GM21360 (cell line): Measurements from ENCODE around the gene CXCL12.

Experiments
- ATAC-seq: cut with Tn5 transposase; IDR thresholded peaks from one replicate; pipeline ENCODE4 v1.9.1; 2021; ENCODE audit warnings: mild to moderate bottlenecking, moderate library complexity; ENCODE audit not compliant: unreplicated experiment

The CXCL12 gene

DNA sequence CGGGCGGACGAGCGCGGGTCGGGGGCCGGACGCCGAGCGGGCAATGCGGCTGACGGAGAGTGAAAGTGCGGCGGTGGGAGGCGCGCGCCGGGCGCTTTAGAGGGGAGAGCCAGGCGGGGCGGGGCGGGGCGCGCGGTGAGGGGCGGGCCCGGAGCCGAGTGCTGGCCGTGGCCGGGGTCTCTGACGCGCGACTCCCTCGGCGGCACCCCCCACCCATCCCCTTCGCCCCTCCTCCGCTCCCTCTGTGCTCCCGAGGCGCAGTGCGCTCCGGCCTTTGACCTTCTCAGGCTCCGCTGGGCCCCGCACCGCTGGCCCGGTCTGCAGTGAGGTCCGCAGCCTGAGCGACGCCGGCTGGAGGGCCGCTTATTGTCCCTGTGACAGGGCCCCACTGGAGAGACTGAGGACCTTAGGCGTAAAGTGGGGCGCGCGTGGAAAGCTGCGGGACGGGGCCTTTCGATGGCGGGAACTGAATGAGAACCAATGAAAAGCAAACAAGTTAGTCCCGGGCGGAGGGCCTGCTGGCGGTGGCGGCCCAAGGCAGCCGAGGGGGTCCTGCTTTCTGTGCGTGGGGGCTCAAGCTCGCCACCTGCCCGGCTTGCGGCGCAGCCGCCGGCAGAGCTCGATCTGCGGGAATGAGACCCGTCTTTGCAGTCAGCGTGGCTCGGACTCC, at the start of gene CXCL12:
Gene CXCL12, minus strand, starts transcription at position 72 of the 670 bp plus-strand sequence. CDS start 92 bp downstream, outside the sequence.
- no peak for ATAC-seq

DNA sequence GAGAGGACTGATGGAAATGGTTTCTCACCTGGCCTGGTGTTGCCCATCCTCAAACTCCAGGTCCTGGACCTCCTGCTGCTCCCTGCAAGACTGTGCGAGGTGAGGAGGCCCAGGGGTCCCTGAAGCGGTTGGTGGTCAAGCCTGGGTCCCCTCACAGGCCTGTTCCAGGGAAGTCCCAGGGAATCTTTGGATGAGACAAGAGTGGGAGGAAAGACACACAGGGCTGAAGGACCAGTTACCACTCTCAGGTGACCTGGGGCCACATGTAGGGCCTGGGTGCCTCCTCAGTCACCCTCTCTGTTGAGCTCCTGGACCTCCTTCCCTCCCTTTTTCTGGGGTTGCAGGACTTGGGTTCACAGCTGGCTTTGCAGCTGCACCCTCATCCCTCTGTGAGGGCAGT, 42.6 kb upstream of the CXCL12 start:
- ATAC-seq = no peak

DNA sequence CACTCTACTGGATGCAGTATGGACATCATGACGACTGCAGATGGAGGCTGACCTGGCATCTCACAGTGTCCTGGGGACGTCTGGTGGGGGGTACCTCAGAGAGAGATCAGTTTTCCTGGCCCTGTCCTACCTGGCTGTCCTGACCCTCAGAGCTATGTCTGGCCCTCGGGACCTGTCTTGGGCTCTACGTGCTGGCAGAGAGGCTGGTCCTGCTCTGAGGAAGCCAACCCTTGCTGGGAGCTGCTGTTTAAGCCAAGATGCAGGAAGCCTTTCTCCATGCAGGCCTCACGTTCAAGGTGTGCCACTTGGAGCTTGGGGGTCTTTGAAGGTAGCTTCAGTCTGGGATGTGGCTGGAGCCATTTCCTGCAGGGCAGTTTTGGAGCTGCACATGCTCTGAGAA, 42.1 kb upstream of the CXCL12 start:
- ATAC-seq = no peak

DNA sequence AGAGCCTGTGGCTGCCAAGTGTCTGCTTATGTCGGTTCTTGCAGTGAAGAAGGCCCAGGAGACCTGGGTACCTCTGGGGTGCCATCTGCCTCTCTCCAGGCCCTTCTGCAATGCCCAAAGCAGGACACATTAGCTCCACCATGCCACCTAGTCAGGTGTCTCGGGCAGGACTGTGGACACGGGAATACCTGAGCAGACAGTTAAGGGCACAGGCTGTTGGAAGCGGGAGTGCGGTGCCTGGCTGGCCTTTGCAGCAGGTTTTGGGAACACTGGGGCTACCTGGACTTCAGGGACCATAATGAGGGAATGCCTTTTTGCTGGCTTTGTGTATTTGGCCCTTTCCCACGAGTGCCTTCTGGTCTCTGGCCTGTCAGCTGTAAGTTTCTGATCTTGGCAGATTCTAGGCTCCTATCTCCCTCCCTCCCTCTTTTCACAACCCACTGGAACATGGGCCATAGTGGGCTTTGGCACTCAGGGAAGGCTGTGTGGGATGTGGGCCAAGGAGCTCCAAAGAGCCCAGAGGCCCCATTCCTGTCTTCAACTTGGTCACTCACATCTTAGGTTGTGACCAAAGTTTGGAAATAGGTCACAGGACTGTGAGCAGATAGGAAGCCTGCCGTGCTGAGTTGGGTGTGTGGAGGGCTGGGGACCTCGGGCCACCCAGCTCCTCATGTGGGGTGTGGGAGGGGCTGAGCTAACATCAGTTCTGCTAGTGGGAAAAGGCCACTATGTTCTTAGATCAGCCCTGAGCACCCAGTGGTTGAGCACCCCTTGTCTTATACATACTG, 41.5 kb upstream of the CXCL12 start:
- ATAC-seq = no peak

DNA sequence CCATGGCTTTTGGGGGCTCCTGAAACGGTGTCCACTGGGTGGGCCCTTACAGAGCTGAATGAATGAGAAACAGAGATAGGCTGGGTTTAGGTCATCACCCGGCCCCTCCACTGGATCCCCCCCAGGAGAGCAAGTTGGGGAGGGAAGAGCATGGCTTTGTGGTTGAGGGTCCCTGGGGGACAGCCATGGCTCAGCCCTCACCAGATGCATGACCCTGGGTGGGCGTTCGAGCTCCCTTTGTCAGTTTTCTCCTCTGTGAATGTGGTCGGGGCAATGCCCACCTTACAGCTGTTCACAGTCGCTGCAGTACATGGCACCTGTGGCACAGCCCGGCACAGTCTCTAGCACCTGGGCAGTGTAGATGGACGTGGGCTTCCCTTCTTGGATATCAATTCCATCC, 40.6 kb upstream of the CXCL12 start:
- no peak for ATAC-seq

DNA sequence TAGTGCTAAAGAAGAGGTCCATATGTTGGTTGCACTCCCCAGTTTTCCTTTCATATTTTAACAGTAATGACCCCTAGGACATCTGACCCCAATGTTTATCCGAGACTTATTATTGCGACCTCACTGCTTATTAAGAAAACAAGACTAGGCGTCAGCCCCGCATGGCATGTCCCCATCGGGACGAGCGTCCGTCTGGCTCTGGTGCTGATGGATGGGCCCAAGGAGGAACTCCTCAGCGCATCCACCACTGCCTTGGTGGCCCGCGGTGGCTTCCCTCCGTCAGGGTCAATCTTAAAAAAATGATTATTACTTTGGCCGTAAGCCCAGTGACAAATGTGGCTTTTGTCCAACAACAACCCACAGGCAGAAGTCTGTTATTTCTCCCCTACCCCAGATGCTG, 40.1 kb upstream of the CXCL12 start:
- ATAC-seq = no peak

DNA sequence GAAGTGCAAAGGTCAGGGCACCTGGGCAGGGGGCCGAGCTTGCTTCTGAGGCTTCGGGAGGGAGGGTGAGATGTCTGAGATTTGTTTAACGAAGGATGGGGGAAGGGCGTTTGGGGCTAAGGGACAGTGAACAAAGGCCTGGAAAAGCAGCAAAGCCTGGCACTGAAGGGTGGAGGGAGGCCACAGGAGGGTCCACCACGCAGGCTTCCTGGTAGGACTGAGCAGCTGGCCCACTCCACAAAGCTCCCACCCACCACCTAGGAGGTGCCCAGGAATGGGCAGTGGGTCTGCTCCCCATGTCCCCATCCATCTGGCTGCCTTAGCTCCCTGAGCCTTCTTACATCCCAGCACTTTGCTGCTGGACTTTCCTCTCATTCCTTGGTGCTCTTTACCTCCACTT, 39.4 kb upstream of the CXCL12 start:
- ATAC-seq = no peak

DNA sequence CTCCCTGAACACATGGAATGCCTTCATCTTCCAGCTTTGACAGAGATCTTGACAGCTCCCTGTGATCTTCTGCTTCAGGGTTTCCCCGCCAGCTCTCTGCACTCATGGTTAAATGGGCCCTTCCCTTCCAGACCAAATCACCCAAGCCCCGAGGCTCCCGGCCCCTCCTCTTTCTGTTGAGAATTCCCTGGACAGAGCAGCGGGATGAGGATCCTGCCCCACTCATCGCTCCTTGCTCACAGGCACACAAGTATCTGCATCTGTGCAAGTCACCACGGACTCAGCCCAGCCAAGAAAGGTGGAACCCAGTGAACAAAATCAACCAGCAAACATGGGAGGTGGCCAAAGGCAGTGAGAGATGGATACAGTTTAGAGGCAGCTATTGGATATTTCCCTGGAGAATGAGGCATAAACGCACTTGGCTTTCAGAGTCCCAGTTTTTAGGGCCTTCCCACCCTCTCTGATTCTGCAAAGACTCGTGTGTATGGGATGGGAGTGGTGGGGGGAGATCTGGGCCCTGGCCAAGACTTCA, 37.7 kb upstream of the CXCL12 start:
- ATAC-seq = no peak

DNA sequence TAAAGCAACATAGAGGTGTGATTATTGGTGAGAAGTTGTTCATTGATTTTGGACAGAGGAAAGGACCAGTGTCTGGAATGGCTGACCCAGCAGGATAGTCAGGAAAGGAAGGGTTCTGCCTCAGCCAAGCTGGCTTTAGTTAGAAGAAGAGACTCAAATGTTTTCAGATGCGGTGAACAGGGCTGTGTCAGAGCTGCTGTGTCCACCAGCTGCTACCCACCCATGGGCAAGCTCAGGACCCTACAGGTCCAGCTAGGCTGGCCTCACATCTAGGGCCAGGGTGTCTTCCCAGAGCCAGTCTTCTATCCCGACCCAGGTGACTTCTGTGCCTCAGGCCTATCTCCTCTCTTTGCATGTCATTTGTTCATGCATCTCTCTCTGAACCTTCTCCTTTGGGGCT, 37.3 kb upstream of the CXCL12 start:
- ATAC-seq = no peak

DNA sequence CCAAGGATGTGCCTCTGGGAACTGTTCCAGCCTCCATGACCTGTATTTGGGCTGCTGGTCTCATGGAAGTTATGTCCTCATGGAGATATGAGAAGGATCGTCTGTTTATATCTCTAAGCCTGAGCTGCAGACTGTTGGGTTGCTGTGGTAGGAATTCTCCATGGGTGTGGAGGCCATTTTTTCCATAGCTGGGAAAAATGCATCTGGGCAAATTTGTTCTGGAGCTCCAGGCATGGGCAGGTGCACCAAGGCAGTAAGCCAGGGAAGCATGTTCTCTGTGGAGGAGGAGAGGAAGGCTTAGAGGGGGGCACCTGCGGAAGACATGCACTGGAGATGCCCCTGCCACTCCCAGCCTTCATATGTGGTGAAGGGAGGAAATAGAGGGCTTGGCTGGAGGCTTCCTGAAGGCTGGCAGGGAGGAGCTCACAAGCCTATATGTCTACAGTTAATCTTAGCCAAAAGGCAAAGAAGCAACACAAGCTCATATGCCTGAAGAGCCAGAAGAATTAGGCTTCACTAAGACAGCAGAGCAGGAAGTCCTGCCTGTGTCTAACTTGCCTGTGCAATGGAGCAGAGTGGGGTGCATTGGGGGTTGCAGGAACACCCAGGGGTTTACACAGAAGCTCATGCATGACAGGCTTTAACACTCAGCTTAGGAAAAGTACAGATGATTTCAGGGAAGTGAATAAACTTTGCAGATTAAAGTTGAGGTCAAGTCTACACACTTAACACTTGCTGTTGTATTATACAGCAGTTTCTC, 35.1 kb upstream of the CXCL12 start:
- ATAC-seq = no peak

DNA sequence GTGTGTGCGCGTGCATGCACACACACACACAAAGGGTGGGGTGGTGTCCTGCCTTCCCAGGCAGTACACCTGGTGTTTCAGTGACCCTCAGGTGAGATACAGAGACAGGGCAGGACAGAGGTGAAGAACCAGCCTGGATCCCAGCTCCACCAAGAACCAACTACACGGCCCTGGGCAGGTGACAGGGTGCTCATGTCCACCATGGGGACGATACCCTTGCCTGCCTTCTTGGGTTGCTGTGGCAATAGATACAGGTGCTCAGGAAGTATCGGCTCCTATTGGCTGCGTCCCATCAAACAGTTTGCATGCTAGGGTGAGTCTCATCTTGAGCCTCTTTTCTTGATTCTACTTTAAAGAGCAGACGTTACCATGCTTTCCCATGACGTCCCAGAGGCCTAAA, 33.7 kb upstream of the CXCL12 start:
- ATAC-seq = no peak

DNA sequence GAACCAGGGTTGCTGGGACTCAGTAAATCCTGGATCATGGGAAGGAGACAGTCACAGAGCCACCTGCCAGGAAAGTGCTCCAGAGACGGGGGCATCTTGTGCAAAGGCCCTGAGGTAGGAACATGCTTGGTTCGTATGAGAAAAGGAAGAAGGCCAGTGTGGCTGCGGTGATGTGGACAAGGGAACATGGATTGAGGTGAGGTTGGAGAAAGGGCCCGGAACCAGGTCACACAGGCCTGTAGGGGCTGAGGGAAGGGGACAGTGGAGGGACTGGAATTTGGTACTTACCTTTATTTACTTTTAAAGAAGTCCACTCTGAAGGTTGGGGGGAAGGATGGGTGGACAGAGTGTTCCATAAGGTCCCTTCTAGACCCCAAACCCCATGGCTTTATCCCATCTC, 32.9 kb upstream of the CXCL12 start:
- ATAC-seq = no peak

DNA sequence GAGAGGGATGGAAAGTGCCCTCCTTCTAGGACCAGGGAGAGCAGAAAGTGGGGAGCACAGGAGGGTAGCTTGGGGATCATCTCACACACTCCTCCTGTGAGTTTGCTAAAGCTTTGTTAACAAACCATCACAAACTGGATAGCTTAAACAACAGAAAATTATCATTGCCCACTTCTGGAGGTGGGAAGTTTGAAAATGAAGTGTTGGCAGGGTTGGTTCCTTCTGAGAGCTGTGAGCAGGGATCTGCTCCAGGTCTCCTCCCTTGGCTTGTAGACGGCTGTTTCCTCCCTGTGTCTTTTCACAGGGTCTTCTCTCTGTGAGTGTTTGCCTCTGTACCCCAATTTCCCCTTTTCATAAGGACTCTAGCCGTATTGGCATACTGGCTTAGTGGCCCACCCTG, 32.0 kb upstream of the CXCL12 start:
- no peak for ATAC-seq

DNA sequence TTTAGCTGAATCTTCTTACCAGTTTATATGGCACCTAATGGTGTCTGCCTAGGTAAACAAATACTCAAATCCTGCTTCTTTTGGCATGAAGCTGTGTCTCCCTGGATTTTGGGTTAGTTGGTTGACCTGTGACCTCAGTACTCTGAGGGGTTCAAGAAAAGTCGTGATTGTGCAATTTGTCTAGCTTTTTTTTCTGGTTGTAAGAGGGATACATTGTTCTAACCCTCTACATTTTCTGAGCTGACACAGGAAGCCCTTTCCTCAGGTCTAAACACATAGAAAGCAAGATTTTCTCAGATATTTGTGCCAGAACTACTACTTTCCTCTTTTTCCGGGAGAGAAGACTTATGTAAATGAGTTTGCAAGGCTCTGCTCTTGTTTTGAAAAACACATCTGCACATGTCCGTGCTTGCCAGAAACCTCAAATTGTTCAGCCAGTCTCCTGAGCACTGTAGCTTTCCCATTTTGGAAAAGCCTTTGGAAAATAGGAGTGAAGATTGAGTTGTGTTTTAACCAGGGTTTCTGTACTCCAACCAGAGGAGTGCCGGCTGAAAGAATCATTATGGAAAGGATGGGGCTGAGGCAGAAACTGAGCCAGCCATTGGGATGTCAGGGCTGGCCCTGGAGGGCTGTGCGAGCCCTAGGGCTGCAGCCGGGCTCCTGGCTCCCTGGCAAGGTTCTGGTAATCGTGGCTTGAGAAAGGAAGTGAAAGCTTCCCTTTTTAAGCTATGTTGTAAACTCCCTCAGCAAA, 31.3 kb upstream of the CXCL12 start:
- ATAC-seq = no peak

DNA sequence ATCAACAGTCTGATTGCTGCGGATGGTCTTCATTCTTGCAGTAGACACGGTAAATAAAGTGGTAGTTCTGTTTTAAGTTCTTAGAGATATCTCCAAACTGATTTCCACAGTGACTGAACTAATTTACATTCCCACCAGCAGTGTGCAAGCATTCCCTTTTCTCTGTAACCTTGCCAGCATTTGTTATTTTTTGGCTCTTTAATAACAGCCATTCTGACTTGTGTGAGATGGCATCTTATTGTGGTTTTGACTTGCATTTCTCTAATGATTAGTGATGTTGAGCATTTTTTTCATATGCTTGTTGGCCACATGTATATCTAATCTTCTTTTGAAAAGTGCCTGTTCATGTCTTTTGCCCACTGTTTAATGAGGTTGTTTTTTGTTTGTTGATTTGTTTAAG, 30.2 kb upstream of the CXCL12 start:
- ATAC-seq = no peak

DNA sequence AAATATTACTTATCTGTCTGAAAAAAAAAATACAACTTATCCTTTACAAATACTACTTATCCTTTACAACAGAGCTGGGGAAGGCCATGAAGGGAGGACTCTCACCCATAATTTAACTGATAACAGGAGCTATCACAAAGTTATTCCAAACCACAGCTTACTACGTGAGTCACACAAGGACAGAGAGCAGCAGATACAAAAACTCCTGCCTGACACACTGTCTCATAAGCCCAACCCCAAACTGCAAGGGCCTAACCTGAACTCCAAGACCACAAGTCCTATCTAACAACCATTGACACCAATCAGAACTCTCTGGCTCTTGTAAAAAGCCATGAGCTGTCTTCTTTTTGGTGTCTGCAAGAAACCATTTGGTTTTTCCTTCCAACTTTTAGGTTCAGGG, 28.5 kb upstream of the CXCL12 start:
- no peak for ATAC-seq

DNA sequence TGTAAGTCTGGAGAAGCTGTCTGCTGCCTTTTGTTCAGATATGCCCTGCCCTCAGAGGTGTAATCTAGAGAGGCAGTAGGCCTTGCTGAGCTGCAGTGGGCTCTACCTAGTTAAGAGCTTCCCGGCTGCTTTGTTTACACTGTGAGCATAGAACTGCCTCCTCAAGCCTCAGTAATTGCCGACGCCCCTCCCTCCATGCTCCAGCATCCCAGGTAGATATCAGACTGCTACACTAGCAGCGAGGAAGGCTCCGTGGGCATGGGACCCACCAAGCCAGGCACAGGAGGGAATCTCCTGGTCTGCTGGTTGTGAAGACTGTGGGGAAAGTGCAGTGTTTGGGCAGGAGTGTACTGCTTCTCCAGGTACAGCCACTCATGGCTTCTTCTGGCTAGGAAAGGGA, 26.4 kb upstream of the CXCL12 start:
- ATAC-seq = no peak

DNA sequence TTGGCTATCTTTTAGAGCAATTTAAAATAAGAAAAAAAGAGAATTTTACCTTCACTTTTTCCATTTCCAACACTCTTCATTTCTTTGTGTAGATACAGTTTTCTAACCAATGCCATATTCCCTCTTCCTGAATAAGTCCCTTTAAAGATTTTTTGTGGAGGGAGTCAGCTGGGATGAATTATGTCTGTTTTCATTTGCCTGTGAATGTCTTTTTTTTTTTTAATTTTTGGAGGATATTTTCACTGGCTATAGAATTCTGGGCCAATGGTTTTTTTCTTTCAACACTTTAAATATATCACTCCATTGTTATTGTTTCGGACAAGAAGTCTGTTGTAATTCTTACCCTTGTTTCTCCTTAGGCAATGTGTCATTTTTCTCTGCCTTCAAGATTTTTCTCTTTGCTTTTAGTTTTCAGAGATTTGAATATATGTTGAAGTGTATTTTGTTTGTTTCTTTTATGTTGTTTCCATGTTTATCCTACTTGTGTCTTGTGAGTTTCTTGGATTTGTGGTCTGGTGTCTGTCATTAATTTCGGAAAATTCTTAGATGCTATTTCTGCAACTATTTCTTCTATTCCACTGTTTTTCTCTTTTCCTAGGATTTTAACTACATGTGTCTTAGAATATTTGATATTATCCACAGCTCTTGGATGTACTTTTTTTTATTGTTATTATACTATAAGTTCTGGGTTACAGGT, 20.0 kb upstream of the CXCL12 start:
- ATAC-seq = no peak

DNA sequence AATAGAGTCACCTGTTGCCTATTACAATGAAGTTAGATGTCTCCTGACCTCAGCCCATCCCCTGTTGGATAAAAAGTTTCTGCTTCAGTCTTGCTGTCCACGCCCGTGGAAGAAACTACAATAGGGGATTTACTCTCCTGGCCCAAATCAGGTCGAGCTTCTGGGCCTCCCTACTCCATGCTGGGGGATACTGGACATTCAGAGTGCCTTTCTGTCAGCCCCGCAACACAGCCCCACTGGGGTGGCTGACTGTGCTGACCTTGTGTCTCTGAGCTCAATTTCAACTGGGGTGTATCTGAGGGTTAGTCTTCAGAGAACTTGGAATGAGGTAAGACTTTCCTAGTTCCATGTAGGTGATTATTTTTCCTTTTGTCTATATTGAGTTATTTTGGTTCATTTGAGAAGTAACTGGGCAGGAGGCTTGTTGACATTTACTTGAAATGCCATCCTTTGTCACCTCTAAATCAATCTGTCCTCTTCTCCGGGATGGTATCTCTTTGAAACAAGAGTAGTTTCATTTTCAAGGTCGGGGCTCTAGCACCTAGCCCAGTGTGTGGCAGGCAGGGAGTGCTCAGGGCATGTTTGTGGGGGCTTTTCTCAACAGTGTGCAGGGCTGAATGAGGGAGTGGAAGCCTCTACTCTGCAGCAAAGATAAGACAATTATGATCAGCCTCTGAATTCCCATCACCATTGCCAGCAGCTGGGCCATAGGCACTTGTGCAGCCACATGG, 17.7 kb upstream of the CXCL12 start:
- no peak for ATAC-seq

DNA sequence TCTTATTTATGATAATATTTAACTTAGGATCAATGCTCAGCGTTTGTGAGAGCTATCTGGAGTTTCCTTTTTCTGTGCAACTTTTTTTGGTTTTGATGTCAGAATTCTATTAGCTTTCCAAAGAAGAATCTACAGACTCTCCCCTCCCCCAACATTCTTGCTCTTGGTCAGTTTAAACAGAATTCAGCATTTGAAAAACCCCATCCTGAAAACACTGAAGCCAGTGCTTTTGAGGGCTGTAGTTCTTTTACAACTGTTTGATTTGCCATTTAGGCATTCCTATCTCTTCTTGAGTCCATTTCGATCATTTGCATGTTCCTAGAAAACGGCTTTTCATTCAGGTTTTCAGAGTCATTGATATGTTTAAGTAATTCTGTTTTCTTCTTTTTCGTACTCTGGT, 15.6 kb upstream of the CXCL12 start:
- ATAC-seq = no peak
